Keratinocyte (primary cell): ENCODE data around the gene ELOVL6. TPM values are rescaled to one million over a fixed set of nuclear protein-coding genes. Genes with fewer than 3 reads are reported as not detected.

Experiments used
- DNase-seq: peaks from one replicate; pipeline ENCODE4 v3.0.0-alpha.2; 2011; ENCODE audit warnings: low read depth, missing footprints, low spot score
- FAIRE-seq: peaks from 2 replicates; lab custom pipeline; 2011; peaks lifted over from hg19 to GRCh38; lab: Jason Lieb, UNC
- H2AFZ ChIP-seq: 2 replicates; pipeline ENCODE4 v1.6.0; 2012; ENCODE audit warnings: low read length, control low read depth, inconsistent platforms; ENCODE audit not compliant: control insufficient read depth
- H3K27ac ChIP-seq: 2 replicates; pipeline ENCODE4 v1.5.1; 2011; ENCODE audit warnings: low read length; ENCODE audit not compliant: control insufficient read depth, insufficient read depth
- H3K27me3 ChIP-seq: 3 replicates; pipeline ENCODE4 v1.6.0; 2011; ENCODE audit warnings: low read length; ENCODE audit not compliant: control insufficient read depth, insufficient read depth; ENCODE audit errors: extremely low read depth
- H3K36me3 ChIP-seq, 2 experiments: 2 replicates in 1 of 2; 3 replicates in 1 of 2; pipeline ENCODE4 v1.5.1; 2011; ENCODE audit warnings: low read length in 2 of 2, mild to moderate bottlenecking in 1 of 2; ENCODE audit not compliant: control insufficient read depth in 2 of 2, insufficient read depth in 2 of 2; ENCODE audit errors: extremely low read depth in 1 of 2
- H3K4me1 ChIP-seq: 3 replicates; pipeline ENCODE4 v1.5.1; 2011; ENCODE audit warnings: low read length; ENCODE audit not compliant: control insufficient read depth, insufficient read depth; ENCODE audit errors: extremely low read depth
- H3K4me2 ChIP-seq: 3 replicates; pipeline ENCODE4 v1.6.0; 2011; ENCODE audit warnings: low read depth, low read length; ENCODE audit not compliant: control insufficient read depth, insufficient read depth; ENCODE audit errors: extremely low read depth
- H3K4me3 ChIP-seq, 3 experiments: fragments of 200-600 bp in 1 of 3; sonication (generic) in 1 of 3; 2 replicates in 2 of 3; 3 replicates in 1 of 3; pipeline ENCODE4 v1.5.1; 2011 to 2016; ENCODE audit warnings: low read length in 3 of 3, mild to moderate bottlenecking in 3 of 3, control low read depth in 2 of 3, inconsistent platforms in 1 of 3, low read depth in 1 of 3, mixed read lengths in 1 of 3, mixed run types in 1 of 3, moderate library complexity in 1 of 3; ENCODE audit not compliant: control insufficient read depth in 2 of 3, insufficient read depth in 2 of 3; ENCODE audit errors: extremely low read depth in 1 of 3
- H3K79me2 ChIP-seq: 2 replicates; pipeline ENCODE4 v1.6.0; 2012; ENCODE audit warnings: low read length; ENCODE audit not compliant: control insufficient read depth, insufficient read depth
- H3K9ac ChIP-seq: 3 replicates; pipeline ENCODE4 v1.6.0; 2011; ENCODE audit warnings: low read length; ENCODE audit not compliant: control insufficient read depth, insufficient read depth; ENCODE audit errors: extremely low read depth
- H3K9me1 ChIP-seq: 3 replicates; pipeline ENCODE4 v1.6.0; 2011; ENCODE audit warnings: low read length; ENCODE audit not compliant: control insufficient read depth, insufficient read depth; ENCODE audit errors: extremely low read depth
- H3K9me3 ChIP-seq: 2 replicates; pipeline ENCODE4 v1.5.1; 2012; ENCODE audit warnings: low read depth, low read length; ENCODE audit not compliant: control insufficient read depth
- H4K20me1 ChIP-seq: 3 replicates; pipeline ENCODE4 v1.6.0; 2011; ENCODE audit warnings: low read length; ENCODE audit not compliant: control insufficient read depth, insufficient read depth; ENCODE audit errors: extremely low read depth
- EZH2 ChIP-seq: IDR thresholded peaks from one replicate; pipeline ENCODE4 v1.6.1; 2012; ENCODE audit warnings: inconsistent platforms, mild to moderate bottlenecking, low read length, moderate library complexity
- dilution Hi-C: fragments of 300-500 bp; cut with MboI; formaldehyde crosslinking; loops from one replicate; pipeline ENCODE4 v1.7.0; 2020; ENCODE audit warnings: low sequenced_read_pairs; ENCODE audit not compliant: extremely low pct_ligation_motif_present
- polyA plus RNA-seq, 5 experiments: library from polyadenylated mRNA; depleted of rRNA in 3 of 5; stranded (reverse) in 3 of 5; stranded (forward) in 1 of 5; unstranded in 1 of 5; fragments of >200 nt; gene quantifications; 1 replicate in 1 of 5; 2 replicates in 3 of 5; 3 replicates in 1 of 5; pipeline versions ENCODE4 v1.2.1 to v1.2.3, GENCODE V29; 2011 to 2012; ENCODE audit warnings: missing spikeins in 2 of 5, low read depth in 1 of 5, low replicate concordance in 1 of 5
- TF ChIP-seq, protein P1 (sequence below), 3 experiments: IDR thresholded peaks in 1 of 3; conservative IDR thresholded peaks in 1 of 3; optimal IDR thresholded peaks in 1 of 3; 2 replicates in 2 of 3; 3 replicates in 1 of 3; pipeline versions ENCODE3 to v1.5.1; 2011; ENCODE audit warnings: low read length in 3 of 3, mild to moderate bottlenecking in 3 of 3, moderate library complexity in 2 of 3, control low read depth in 1 of 3, inconsistent platforms in 1 of 3; ENCODE audit not compliant: insufficient read depth in 2 of 3; ENCODE audit errors: extremely low read depth in 1 of 3

The ELOVL6 gene
- polyA plus RNA-seq, 1 donor (not counting 4 experiments of a cell fraction or from before 2014, with no cell fraction given) = 65.9 TPM

DNA sequence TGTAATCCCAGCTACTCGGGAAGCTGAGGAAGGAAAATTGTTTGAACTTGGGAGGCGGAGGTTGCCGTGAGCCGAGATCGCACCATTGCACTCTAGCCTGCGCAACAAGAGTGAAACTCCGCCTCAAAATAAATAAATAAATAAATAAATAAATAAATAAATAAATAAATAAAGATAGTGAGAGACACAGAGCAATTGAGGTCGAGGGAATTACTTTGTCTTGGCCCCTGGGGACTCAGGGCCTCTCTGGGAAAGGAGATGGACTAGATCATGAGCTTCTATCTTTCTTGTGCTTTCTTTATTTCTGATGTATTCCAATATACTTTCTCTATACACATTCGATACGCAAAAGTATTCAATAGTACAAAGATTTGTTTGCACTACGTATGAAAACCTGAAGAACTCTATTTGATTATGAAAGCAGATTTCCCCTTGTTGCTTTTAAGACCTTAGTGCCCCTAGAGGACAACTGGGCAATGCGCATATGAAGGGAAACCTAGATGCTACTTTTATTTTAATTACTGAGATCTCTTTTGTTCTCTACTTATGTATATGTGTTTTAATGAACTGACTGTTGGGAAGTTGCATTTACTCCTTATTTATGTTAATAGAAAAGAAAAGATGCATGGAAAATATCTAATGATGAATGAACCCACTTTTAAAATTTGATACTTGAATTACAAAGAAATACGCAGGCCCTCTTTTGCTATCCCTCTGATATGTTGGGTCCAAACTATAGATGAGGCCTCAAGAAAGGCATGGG, 12.8 kb upstream of the ELOVL6 start:
- TF ChIP-seq, protein P1, sequence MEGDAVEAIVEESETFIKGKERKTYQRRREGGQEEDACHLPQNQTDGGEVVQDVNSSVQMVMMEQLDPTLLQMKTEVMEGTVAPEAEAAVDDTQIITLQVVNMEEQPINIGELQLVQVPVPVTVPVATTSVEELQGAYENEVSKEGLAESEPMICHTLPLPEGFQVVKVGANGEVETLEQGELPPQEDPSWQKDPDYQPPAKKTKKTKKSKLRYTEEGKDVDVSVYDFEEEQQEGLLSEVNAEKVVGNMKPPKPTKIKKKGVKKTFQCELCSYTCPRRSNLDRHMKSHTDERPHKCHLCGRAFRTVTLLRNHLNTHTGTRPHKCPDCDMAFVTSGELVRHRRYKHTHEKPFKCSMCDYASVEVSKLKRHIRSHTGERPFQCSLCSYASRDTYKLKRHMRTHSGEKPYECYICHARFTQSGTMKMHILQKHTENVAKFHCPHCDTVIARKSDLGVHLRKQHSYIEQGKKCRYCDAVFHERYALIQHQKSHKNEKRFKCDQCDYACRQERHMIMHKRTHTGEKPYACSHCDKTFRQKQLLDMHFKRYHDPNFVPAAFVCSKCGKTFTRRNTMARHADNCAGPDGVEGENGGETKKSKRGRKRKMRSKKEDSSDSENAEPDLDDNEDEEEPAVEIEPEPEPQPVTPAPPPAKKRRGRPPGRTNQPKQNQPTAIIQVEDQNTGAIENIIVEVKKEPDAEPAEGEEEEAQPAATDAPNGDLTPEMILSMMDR (optimal IDR thresholded peaks at IDR 0.05 in 1 of 3, IDR thresholded peaks at IDR 0.05 in 1 of 3, conservative IDR thresholded peaks at IDR 0.05 in 1 of 3; ENCODE audit: extremely low read depth in 1 of 3, insufficient read depth in 2 of 3, low read length in 3 of 3) = peak in 2 of 3 experiments; percentile 55 to 64
- no peak for TF ChIP-seq EZH2
- Histone ChIP-seq H3K79me2 (no peaks in the 10 kb centered on the region), H3K4me1 (no peaks in the 10 kb centered on the region), H2AFZ (no peak overlapping the region), H3K4me2 (peak overlapping the region; percentile 37), H3K9me3 (no peaks in the 10 kb centered on the region), H3K27ac (no peak overlapping the region), H3K4me3 (no peak overlapping the region), H3K36me3 (no peaks in the 10 kb centered on the region), H4K20me1 (no peaks in the 10 kb centered on the region), H3K27me3 (no peaks in the 10 kb centered on the region), H3K9ac (no peak overlapping the region), H3K9me1 (no peaks in the 10 kb centered on the region)
- FAIRE-seq = peak; percentile 65
- DNase-seq = no peak
- dilution Hi-C loops = no loop called here

- Histone ChIP-seq H3K79me2 (no peaks in the 10 kb centered on the region), H3K4me1 (no peaks in the 10 kb centered on the region), H4K20me1 (no peaks in the 10 kb centered on the region), H3K4me2 (no peak overlapping the region), H3K4me3 (no peak overlapping the region), H2AFZ (no peak overlapping the region), H3K9me1 (no peaks in the 10 kb centered on the region), H3K27me3 (no peaks in the 10 kb centered on the region), H3K9ac (no peak overlapping the region), H3K9me3 (no peaks in the 10 kb centered on the region), H3K36me3 (no peaks in the 10 kb centered on the region), H3K27ac (no peak overlapping the region)
- DNase-seq (no peak), FAIRE-seq (no peak)
- TF ChIP-seq, protein P1 (optimal IDR thresholded peaks at IDR 0.05 in 1 of 3, IDR thresholded peaks at IDR 0.05 in 1 of 3, conservative IDR thresholded peaks at IDR 0.05 in 1 of 3; ENCODE audit: extremely low read depth in 1 of 3, insufficient read depth in 2 of 3, low read length in 3 of 3) = no peak
- TF ChIP-seq EZH2 = no peak
- dilution Hi-C loops = no loop called here
Observed at GRCh38 chr4:110208419-110208818, 10.0 kb upstream of the ELOVL6 start.
